HCT116 (cell line): Measurements from ENCODE around the gene CNPY2.

Experiments
- CTCF ChIP-seq, 3 experiments: fragments of 200-600 bp in 1 of 3; sonication (generic) in 1 of 3; IDR thresholded peaks in 2 of 3; conservative IDR thresholded peaks in 1 of 3; 2 replicates each; pipeline ENCODE4 v1.5.1; 2012 to 2017; ENCODE audit warnings: low read depth in 2 of 3, low read length in 2 of 3, antibody characterized with exemption in 1 of 3, borderline replicate concordance in 1 of 3, control low read depth in 1 of 3, mild to moderate bottlenecking in 1 of 3, mixed read lengths in 1 of 3, mixed run types in 1 of 3, moderate library complexity in 1 of 3; ENCODE audit not compliant: insufficient read depth in 1 of 3
- JUND ChIP-seq: IDR thresholded peaks from 2 replicates; pipeline ENCODE4 v1.6.1; 2012
- POLR2A ChIP-seq: IDR thresholded peaks from 2 replicates; pipeline ENCODE4 v1.7.0; 2011; ENCODE audit warnings: borderline replicate concordance; ENCODE audit not compliant: insufficient read depth, insufficient read length; ENCODE audit errors: extremely low read depth
- POLR2AphosphoS5 ChIP-seq: IDR thresholded peaks from 2 replicates; pipeline ENCODE4 v1.6.1; 2011; ENCODE audit warnings: mild to moderate bottlenecking, low read depth, low read length, moderate library complexity
- RAD21 ChIP-seq: IDR thresholded peaks from 2 replicates; pipeline ENCODE4 v1.6.1; 2012; ENCODE audit warnings: low read depth, mild to moderate bottlenecking
- SIN3A ChIP-seq: IDR thresholded peaks from 2 replicates; pipeline ENCODE4 v1.6.1; 2012; ENCODE audit warnings: low read depth
- SRF ChIP-seq: IDR thresholded peaks from 2 replicates; pipeline ENCODE4 v1.6.1; 2012; ENCODE audit warnings: low read depth
- YY1 ChIP-seq: IDR thresholded peaks from 2 replicates; pipeline ENCODE4 v1.6.1; 2011; ENCODE audit warnings: low read length, low read depth, moderate library complexity, mild to moderate bottlenecking; ENCODE audit not compliant: insufficient replicate concordance; ENCODE audit errors: extremely low read depth
- ZFX ChIP-seq: fragments of 450-650 bp; IDR thresholded peaks from 2 replicates; pipeline ENCODE4 v1.6.1; 2017
- ZNF274 ChIP-seq: fragments of 200-500 bp; sonication (Bioruptor generic); IDR thresholded peaks from 2 replicates; pipeline ENCODE4 v1.6.1; 2014; ENCODE audit warnings: mild to moderate bottlenecking, low read depth, low read length, inconsistent platforms

GRCh38 chr12:56304872-56305590, 10.8 kb downstream of the CNPY2 start:
- TF ChIP-seq ZFX (no peak), YY1 (no peak), SRF (no peak), SIN3A (no peak), POLR2A (no peak), CTCF (IDR thresholded peaks at IDR 0.05 in 2 of 3, conservative IDR thresholded peaks at IDR 0.05 in 1 of 3; ENCODE audit: borderline replicate concordance in 1 of 3, insufficient read depth in 1 of 3, low read depth in 2 of 3, low read length in 2 of 3) (no peak), POLR2AphosphoS5 (no peak), ZNF274 (no peak), RAD21 (no peak), JUND (no peak)
